ENCODE measurements around the gene CECR2.

GRCh38 chr22:17513612-17514011, 144.4 kb downstream of the CECR2 start:
- TF ChIP-seq REST (IDR thresholded peaks at IDR 0.05; ENCODE audit: low read depth, low read length) (no peak), CTCF (IDR thresholded peaks at IDR 0.05) (no peak), MXI1 (IDR thresholded peaks at IDR 0.05; ENCODE audit: low read depth, low read length) (no peak), RAD21 (IDR thresholded peaks at IDR 0.05; ENCODE audit: low read length) (no peak), EP300 (IDR thresholded peaks at IDR 0.05; ENCODE audit: borderline replicate concordance in 1 of 2, low read depth in 1 of 2, low read length in 1 of 2) (no peak), FOXM1 (IDR thresholded peaks at IDR 0.05; ENCODE audit: low read depth) (no peak), POLR2AphosphoS5 (IDR thresholded peaks at IDR 0.05; ENCODE audit: low read depth, low read length) (no peak), MAX (IDR thresholded peaks at IDR 0.05; ENCODE audit: low read depth) (no peak), ZBTB33 (IDR thresholded peaks at IDR 0.05; ENCODE audit: borderline replicate concordance, low read depth) (no peak), RXRA (IDR thresholded peaks at IDR 0.05; ENCODE audit: borderline replicate concordance, low read depth) (no peak), YY1 (IDR thresholded peaks at IDR 0.05; ENCODE audit: low read depth) (no peak), JUND (IDR thresholded peaks at IDR 0.05) (no peak)
